ENCODE measurements around the gene CCDC117.
A peak's percentile ranks its signal among the peaks of the same experiment; 100 is the strongest.
"Not testable (repeated sequence)": the region's sequence is repeated elsewhere in the genome, so short reads cannot be mapped to it uniquely, and the experiment has no call there.

CCDC117 gene

GRCh38 chr22:28805426-28805825 lies 32.9 kb downstream of the CCDC117 start:
- peak; percentile 31 for DNase-seq

DNA sequence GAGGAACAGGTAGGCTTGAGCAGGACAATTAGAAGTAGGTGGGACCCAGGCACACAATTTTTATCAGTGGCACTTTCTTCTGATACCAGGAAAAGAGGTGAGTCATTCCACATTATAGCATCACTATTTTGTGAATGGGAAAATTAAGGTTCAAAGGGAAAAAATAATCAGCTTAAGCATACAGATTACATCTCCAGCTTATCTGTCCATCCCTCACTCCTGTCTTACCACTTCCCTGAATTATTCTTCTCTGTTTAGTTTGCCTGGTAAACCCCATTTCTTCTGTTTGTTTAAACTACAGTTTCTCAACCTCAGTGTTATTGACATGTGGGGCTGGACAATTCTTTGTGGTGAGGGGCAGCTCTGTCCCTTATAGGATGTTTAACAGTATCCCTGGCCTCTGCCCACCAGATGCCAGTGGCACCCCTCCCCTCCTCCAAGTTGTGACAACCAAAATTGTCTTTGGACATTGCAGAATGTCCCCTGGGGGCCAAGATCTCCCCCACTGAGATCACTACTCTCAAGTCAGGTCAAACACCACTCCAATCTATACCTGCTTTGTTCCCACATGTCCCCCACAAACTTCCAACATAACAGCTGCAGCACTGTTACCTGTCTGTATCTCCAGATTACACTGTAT lies 36.3 kb downstream of the CCDC117 start:
- no peak for DNase-seq

DNA sequence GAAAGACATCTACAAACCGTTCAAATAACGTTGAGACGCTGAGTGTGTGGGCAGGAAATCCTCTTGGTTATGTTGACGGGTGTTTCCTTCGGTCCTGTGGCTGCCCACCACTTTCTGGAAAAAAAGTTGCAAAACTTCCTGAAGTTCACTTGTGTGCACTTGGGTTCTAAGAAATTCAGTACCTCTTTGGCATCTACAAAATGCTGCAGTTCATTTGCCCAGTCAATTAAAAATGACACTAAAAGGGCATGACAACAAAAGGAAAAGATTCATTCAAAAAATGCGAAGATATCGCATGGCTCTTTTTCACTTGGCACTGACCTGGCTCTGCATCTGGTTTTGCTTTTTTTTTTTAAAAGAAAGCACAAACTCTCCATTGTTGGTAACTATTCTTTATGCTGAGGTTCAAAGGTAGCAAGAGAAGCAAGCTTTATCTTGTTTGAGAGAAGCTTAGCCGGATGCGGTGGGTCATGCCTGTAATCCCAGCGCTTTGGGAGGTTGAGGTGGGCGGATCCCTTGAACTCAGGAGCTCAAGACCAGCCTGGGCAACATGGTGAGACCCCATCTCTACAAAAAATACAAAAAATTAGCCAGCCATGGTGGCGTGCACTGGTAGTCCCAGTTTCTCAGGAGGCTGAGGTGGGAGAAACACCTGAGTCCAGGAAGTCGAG lies 38.5 kb downstream of the CCDC117 start:
- DNase-seq = peak; percentile 71

DNA sequence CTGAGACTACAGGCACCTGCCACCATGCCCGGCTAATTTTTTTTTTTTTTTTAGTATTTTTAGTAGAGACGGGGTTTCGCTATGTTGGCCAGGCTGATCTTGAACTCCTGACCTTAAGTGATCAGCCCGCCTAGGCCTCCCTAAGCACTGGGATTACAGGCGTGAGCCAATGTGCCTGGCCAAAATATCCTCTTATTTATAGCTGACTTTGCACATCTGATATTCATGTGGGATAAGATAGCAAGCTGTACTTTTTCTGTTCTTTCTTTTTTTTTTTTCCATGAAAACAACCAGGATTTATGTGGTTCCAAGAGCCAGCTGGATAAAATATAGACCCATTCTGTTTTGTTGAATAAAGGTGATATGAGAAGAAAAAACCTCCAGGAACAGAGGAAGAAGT lies 40.0 kb downstream of the CCDC117 start:
- DNase-seq = no peak

DNA sequence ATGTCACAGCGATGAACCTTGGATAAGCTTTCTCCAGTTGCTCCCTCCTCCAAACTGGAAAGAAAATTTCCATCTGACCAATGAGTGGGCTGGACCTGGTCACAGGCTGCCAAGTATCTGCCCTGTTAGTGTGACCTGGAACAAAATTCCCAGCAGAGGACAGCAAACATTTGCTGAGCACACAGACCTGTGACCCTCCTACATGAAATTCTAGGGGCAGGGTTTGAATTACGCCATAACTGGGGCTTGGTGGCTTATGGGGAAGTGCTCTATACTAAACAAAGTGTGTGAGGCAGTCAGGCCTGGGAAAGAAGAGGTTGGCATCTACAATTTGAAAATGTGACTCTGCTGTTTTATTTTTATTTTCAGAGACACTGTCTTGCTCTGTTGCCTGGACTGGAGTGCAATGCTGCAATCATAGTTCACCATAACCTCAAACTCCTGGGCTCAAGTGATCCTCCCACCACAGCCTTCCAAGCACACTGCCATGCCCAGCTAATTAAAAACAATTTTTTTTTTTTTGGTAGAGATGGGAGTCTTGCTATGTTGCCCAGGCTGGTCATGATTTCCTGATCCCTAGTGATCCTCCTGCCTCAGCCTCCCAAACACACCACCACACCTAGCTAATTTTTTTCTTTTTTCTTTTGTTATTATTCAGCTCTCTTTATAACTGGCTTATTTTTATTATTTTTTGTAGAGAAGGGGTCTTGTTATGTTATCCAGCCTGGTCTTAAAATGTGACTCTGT lies 41.5 kb downstream of the CCDC117 start:
- DNase-seq = peak; percentile 39

DNA sequence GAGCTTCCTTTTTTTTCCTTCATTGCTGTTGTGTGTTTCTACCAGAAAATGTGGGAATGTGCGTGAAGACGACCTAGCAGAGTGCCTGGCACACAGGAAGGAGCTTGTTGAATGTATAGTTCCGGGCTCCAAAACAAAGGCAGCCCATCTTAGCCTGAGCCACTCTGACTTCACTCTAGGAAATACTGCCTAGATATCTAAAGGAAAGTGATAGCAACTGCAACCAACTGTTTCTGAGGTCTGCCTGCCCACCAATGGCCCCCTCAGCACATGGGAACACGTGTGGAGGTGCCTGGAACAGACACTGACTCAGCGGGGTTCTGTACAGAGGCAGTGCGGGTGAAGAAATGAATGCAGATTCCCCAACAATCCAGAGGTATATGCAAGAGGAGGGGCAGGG lies 42.6 kb downstream of the CCDC117 start:
- DNase-seq = peak; percentile 46

DNA sequence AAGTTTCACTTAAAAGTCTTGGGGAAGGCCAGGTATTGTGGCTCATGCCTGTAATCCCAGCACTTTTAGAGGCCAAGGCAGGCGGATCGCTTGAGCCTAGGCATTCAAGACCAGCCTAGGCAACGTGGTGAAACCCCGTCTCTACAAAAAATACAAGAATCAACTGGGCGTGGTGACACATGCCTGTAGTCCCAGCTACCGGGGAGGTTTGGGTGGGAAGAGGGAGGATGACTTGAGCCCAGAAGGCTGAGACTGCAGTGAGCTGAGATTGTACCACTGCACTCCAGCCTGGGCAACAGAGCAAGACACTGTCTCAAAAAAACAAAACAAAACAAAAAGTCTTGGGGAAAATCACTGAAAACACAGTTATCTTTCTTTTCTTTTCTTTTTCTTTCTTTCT lies 43.2 kb downstream of the CCDC117 start:
- peak; percentile 25 for DNase-seq

DNA sequence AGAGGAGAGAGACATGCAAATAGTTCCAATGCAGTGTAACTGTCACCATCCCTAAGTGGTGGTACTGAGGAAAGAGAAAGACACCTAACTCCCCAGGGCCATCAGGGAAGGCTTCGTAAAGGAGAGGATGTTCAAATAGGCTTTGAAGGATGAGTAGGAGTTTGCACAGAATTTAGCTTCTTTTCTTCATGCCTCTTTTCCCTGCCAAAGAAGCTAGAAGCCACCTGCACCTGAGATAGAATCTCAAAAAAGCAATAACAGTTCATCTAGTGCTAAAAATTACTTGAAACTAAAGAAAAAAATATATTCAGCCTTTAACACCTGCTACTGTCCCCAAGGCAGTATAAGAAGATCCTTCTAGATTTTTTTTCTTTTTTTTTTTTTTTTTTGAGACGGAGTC lies 44.6 kb downstream of the CCDC117 start:
- no peak for DNase-seq

DNA sequence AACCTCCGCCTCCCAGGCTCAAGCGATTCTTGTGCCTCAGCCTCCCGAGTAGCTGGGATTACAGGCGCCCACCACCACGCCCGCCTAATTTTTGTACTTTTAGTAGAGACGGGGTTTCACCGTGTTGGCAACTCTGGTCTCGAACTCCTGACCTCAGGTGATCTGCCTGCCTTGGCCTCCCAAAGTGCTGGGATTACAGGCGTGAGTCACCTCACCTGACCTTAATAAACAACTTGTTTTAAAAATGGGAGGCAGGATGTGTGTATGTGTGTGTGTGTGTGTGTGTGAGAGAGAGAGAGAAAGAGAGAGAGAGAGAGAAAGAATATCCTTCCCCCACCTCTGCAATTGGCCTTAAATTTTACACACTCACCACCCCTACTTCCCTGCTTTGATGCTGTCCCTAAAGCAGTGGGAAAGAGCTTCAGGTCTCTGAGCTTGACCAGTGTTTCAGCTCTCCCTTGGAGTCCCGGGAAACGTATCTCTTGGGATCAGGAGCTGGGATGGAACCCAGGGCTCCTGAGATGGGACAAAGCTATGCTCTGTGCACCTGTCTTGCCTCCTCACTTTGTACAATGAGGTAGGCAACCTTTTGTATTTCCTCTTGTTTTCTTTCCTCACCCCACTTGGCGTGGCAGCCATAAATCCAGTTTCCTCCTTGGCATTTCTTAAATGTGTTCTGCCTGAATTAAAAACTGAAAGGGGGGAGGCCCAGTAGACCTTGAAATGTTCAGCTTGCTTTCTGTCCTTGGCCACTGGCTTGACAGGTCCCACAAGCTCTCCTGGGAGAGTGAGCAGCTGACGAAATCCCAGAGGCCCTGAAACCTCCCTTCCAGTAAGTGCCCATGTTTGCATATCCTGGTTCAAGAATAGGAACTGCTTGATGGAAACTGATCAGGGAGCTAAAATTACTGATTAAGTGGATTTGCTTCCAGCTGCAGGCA lies 45.7 kb downstream of the CCDC117 start:
- DNase-seq = peak; percentile 17

GRCh38 chr22:28819253-28820096 lies 47.0 kb downstream of the CCDC117 start:
- DNase-seq = peak; percentile 30

GRCh38 chr22:28820885-28821284 lies 48.4 kb downstream of the CCDC117 start:
- DNase-seq = no peak

DNA sequence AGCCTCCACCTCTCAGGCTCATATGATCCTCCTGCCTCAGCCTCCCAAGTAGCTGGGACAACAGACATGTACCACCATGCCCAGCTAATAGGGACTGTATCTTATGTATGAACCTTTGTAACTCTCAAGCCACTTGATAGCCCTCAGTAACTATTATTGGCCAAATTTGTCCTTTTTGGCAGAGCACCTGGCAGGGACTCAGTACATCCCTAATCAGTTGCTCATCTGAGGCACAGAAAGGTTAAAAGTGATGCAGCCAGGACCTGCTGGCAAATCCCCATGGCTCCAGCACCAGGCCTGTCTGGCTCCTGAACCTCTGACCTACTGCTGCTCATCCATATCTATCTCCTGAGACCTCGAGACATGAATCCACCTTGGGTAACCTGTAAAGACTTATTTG lies 49.0 kb downstream of the CCDC117 start:
- no peak for DNase-seq

- DNase-seq = no peak
These were observed 50.5 kb downstream of the CCDC117 start for GRCh38 chr22:28822930-28823551.

DNA sequence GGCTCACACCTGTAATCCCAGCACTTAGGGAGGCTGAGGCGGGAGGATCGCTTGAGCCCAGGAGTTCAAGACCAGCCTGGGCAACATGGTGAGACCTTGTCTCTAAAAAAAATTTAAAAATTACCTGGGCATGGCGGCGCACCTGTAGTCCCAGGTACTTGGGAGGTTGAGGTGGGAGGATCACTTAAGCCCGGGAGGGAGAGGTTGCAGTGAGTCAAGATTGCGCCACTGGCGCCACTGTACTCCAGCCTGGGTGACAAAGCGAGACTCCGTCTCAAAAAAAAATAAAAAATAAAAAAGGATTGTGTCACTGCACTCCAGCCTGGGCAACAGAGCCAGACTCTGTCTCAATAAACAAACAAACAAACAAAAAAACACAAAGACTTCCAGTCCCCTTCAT lies 52.0 kb downstream of the CCDC117 start:
- not testable (repeated sequence) for DNase-seq

- DNase-seq = not testable (repeated sequence)
These were observed 53.9 kb downstream of the CCDC117 start for GRCh38 chr22:28826430-28826829.

DNA sequence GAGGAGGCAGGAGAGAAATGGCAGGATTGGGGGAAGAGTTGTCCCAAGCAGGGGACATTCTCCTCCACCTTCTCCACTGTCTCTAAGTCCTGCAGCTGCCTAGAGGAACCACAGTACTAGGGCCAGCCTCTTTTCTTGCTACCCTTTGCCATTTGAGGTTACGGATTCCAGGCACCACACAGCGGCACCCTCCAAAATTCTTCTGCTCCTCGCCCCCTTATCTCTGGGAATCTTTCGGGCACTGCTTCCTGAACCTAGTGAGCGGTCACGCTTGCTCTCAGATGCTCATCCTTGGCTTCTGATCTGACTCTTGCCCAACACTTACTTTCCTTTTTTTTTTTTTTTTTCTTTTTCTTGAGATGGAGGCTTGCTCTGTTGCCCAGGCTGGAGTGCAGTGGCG lies 54.4 kb downstream of the CCDC117 start:
- DNase-seq = no peak

DNA sequence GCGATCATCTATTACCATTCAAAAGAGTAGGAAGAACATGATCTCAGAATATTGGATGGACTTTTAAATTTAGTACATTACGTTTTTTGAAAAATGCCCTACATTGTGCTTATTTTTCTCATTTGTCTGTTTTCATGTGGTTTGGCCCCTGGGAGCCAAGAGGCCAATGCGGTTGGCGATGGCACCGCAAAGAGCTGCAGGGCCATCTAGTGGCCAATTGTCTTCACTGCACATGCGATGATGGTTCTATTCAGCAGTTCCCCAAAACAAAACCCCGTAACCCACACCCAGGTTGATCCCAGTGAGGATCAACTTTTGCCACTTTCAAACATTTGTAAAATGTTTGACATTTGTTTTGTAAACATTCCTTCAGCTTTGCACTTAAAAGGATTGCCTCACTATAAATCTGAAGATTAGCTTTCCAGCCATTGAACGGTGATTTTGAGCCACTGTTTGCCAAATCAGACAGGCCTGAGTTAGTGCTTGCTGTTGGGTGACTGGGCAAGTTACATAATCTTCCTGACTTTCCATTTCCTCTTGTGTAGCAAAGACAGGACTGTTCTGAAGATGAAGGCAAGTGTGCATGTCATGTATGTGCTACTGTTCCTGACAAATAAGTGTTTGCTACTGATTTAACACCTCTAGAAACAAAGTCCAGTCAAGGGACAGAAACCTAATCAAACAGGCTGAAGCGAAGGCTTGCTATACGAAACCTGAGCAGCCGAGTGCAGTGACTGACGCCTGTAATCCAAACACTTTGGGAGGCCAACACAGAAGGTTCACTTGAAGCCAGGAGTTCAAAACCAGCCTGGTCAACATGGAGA lies 57.1 kb downstream of the CCDC117 start:
- peak; percentile 89 for DNase-seq

GRCh38 chr22:28830441-28830840 lies 57.9 kb downstream of the CCDC117 start:
- DNase-seq = no peak

GRCh38 chr22:28831140-28832072 lies 58.9 kb downstream of the CCDC117 start:
- DNase-seq = no peak
